Measurements from ENCODE around the gene TPM4. TPM values are rescaled to one million over a fixed set of nuclear protein-coding genes. Genes with fewer than 3 reads are reported as not detected.
A peak's percentile ranks its signal among the peaks of the same experiment; 100 is the strongest.

Gene TPM4
- total and polyA plus RNA-seq, 2 of the 13 experiments (the other 11 are each of a cell fraction or from before 2014, with no cell fraction given): 180 to 188 TPM

GRCh38 chr19:16111909-16112752 is 35.8 kb downstream of the TPM4 start (continued):
- TF ChIP-seq NFAT5 (CRISPR knock-in tag; IDR thresholded peaks at IDR 0.05) (no peak), KDM6A (CRISPR knock-in tag; IDR thresholded peaks at IDR 0.05; ENCODE audit: low read depth) (no peak), ZFYVE20 (CRISPR knock-in tag; IDR thresholded peaks at IDR 0.05; ENCODE audit: borderline replicate concordance, low read depth) (0 out of 2 replicates have a peak, but pooled peaks have one; percentile 60), ZNF816 (CRISPR knock-in tag; IDR thresholded peaks at IDR 0.05; ENCODE audit: borderline replicate concordance) (no peak), NCOR1 (IDR thresholded peaks at IDR 0.05; ENCODE audit: borderline replicate concordance, low read length) (no peak; the same call in 1 of the 2 replicates), ESRRA (CRISPR knock-in tag; IDR thresholded peaks at IDR 0.05; ENCODE audit: low read depth) (no peak), MEIS2 (CRISPR knock-in tag; IDR thresholded peaks at IDR 0.05) (no peak), ZNF652 (CRISPR knock-in tag; IDR thresholded peaks at IDR 0.05; ENCODE audit: borderline replicate concordance, low read depth) (no peak), ZNF83 (CRISPR knock-in tag; IDR thresholded peaks at IDR 0.05; ENCODE audit: borderline replicate concordance) (no peak), MIXL1 (CRISPR knock-in tag; IDR thresholded peaks at IDR 0.05) (no peak), ZMYM3 (CRISPR knock-in tag; IDR thresholded peaks at IDR 0.05) (peak; percentile 96), KDM3A (CRISPR knock-in tag; IDR thresholded peaks at IDR 0.05; ENCODE audit: low read depth) (no peak), ZNF260 (CRISPR knock-in tag; IDR thresholded peaks at IDR 0.05; ENCODE audit: borderline replicate concordance, low read depth) (no peak), SALL1 (CRISPR knock-in tag; IDR thresholded peaks at IDR 0.05) (no peak), TEAD3 (CRISPR knock-in tag; optimal IDR thresholded peaks at IDR 0.05; ENCODE audit: borderline replicate concordance) (no peak), ZNF263 (CRISPR knock-in tag; IDR thresholded peaks at IDR 0.05) (no peak), ZNF704 (CRISPR knock-in tag; IDR thresholded peaks at IDR 0.05; ENCODE audit: borderline replicate concordance) (no peak; the same call in 1 of the 2 replicates), ZNF547 (CRISPR knock-in tag; IDR thresholded peaks at IDR 0.05) (no peak), ZFP37 (CRISPR knock-in tag; IDR thresholded peaks at IDR 0.05; ENCODE audit: borderline replicate concordance) (no peak), ZNF691 (CRISPR knock-in tag; IDR thresholded peaks at IDR 0.05; ENCODE audit: borderline replicate concordance, low read depth) (no peak), MAZ (IDR thresholded peaks at IDR 0.05; ENCODE audit: borderline replicate concordance, low read depth, low read length) (no peak), MAZ (CRISPR knock-in tag; IDR thresholded peaks at IDR 0.05; ENCODE audit: low read depth) (peak; percentile 1; the same call in 1 of the 2 replicates), TRIM24 (CRISPR knock-in tag; IDR thresholded peaks at IDR 0.05) (0 out of 2 replicates have a peak, but pooled peaks have one; percentile 37), SETDB1 (CRISPR knock-in tag; IDR thresholded peaks at IDR 0.05; ENCODE audit: borderline replicate concordance) (no peak)

All from HepG2 (cell line).